Lung (tissue), 12 donors: ENCODE data around the gene ACOT7. TPM values are rescaled to one million over a fixed set of nuclear protein-coding genes. Genes with fewer than 3 reads are reported as not detected.

ENCODE experiments used
- ATAC-seq: fragments of 200-7000 bp; cut with Tn5 transposase; one replicate; pipeline ENCODE4 v1.9.1; 2020; ENCODE audit warnings: moderate number of reproducible peaks; ENCODE audit not compliant: insufficient read depth, low FRiP score
- DNase-seq, 3 donors: peaks; one replicate each; pipeline ENCODE4 v3.0.0-alpha.2; 2013 to 2017
- H3K27ac ChIP-seq, 2 donors: one replicate each; pipeline ENCODE4 v1.5.1; 2013; ENCODE audit warnings: mild to moderate bottlenecking in 2 of 2, moderate library complexity in 2 of 2, control low read depth in 1 of 2, inconsistent platforms in 1 of 2, low read depth in 1 of 2, low read length in 1 of 2
- H3K27me3 ChIP-seq, 3 donors: one replicate each; pipeline ENCODE4 v1.5.1; 2013; ENCODE audit warnings: low read length in 2 of 3; ENCODE audit not compliant: control insufficient read depth in 3 of 3, insufficient read depth in 3 of 3
- H3K36me3 ChIP-seq, 4 donors: one replicate each; pipeline ENCODE4 v1.5.1; 2013; ENCODE audit warnings: low read length in 4 of 4, mild to moderate bottlenecking in 1 of 4, moderate library complexity in 1 of 4; ENCODE audit not compliant: control insufficient read depth in 4 of 4, insufficient read depth in 4 of 4
- H3K4me1 ChIP-seq, 5 donors: one replicate each; pipeline ENCODE4 v1.5.1; 2013; ENCODE audit warnings: low read length in 5 of 5, mild to moderate bottlenecking in 2 of 5, moderate library complexity in 1 of 5; ENCODE audit not compliant: control insufficient read depth in 5 of 5, insufficient read depth in 5 of 5
- H3K4me3 ChIP-seq: one replicate; pipeline ENCODE4 v1.5.1; 2013; ENCODE audit warnings: mild to moderate bottlenecking, control low read depth, moderate library complexity
- H3K9ac ChIP-seq, 2 donors: one replicate each; pipeline ENCODE4 v1.5.1; 2013; ENCODE audit warnings: low read length in 2 of 2, control low read depth in 1 of 2; ENCODE audit not compliant: insufficient read depth in 1 of 2
- H3K9me3 ChIP-seq, 4 donors: one replicate each; pipeline ENCODE4 v1.5.1; 2013; ENCODE audit warnings: low read length in 3 of 4, mild to moderate bottlenecking in 1 of 4, moderate library complexity in 1 of 4; ENCODE audit not compliant: control insufficient read depth in 4 of 4, insufficient read depth in 3 of 4
- CTCF ChIP-seq: IDR thresholded peaks from 2 replicates; pipeline ENCODE4 v1.5.1; 2012; ENCODE audit warnings: mild to moderate bottlenecking; ENCODE audit errors: control extremely low read depth, extremely low read depth
- WGBS, 2 donors: extraction: QIAGEN DNeasy Blood & Tissue Kit; methylation state at CpG; one replicate each; pipeline ENCODE4 v1.1.7; 2013; 5-methylcytosine and 5-hydroxymethylcytosine counted together
- polyA plus RNA-seq, 2 donors: library from polyadenylated mRNA; stranded (reverse); fragments of 200-250 nt; gene quantifications; one replicate each; pipeline ENCODE4 v1.2.1, GENCODE V29; 2013
- total RNA-seq, 2 donors: library from RNA; depleted of rRNA in 1 of 2; stranded (reverse); fragments of >200 nt in 1 of 2; gene quantifications; one replicate each; pipeline ENCODE4 v1.2.1, GENCODE V29; 2014 to 2021
- donor health status: control.
- donor health status: control.
- donor health status: Bipolar disorder and iron deficiency.
- donor health status: healthy.
- donor health status: DM: yes; HTN: yes; CAD: no.

The ACOT7 gene
- total and polyA plus RNA-seq, 4 donors = 8.8 to 37.4 (median 23.1) TPM

- Histone ChIP-seq H3K9ac (no peak overlapping the region), H3K4me3 (peak overlapping the region; percentile 45), H3K36me3 (no peaks in the 10 kb centered on the region), H3K9me3 (no peaks in the 10 kb centered on the region), H3K27ac (no peak overlapping the region), H3K27me3 (peaks cover 0 to 4% (median 0%) of the 10 kb centered on the region in 3 donors), H3K4me1 (peaks cover 0 to 49% (median 32%) of the 10 kb centered on the region in 5 donors)
- ATAC-seq (no peak), DNase-seq (peak; percentile 55 to 71 (median 57))
- WGBS, 2 donors = 0% methylated on average over 30 to 61 of the region's 61 CpGs
- TF ChIP-seq CTCF = no peak
These were observed 133.1 kb downstream of the ACOT7 start for GRCh38 chr1:6260433-6260934.

GRCh38 chr1:6259491-6260362, 133.8 kb downstream of the ACOT7 start:
- peaks cover 0 to 4% (median 0%) of the 10 kb centered on the region in 3 donors for H3K27me3 ChIP-seq
- DNase-seq (peak; percentile 87 to 90 (median 88)), ATAC-seq (peak; percentile 45)
- no peaks in the 10 kb centered on the region for H3K9me3 ChIP-seq
- no peak overlapping the region for H3K9ac ChIP-seq
- 7 to 12% methylated on average over 25 to 46 of the region's 46 CpGs for WGBS, 2 donors
- no peak overlapping the region for H3K4me3 ChIP-seq
- peaks cover 0 to under 1% (median 0%) of the 10 kb centered on the region in 4 donors for H3K36me3 ChIP-seq
- peaks cover 0 to 41% (median 25%) of the 10 kb centered on the region in 5 donors for H3K4me1 ChIP-seq
- TF ChIP-seq CTCF = no peak
- no peak overlapping the region for H3K27ac ChIP-seq

GRCh38 chr1:6258675-6259074, 134.9 kb downstream of the ACOT7 start:
- H3K36me3 ChIP-seq = peaks cover 0 to 5% (median 1%) of the 10 kb centered on the region in 4 donors
- no peak overlapping the region for H3K4me3 ChIP-seq
- H3K27me3 ChIP-seq = peaks cover 0 to 4% (median 0%) of the 10 kb centered on the region in 3 donors
- H3K4me1 ChIP-seq = peaks cover 0 to 31% (median 16%) of the 10 kb centered on the region in 5 donors
- DNase-seq (no peak), ATAC-seq (no peak)
- H3K27ac ChIP-seq = no peak overlapping the region
- H3K9ac ChIP-seq = no peak overlapping the region
- no peak for TF ChIP-seq CTCF
- WGBS, 2 donors = 67 to 76% methylated on average over 10 of the region's 10 CpGs
- peaks cover 0 to 4% (median 0%) of the 10 kb centered on the region in 4 donors for H3K9me3 ChIP-seq
